GM19043 (cell line): ENCODE measurements around the gene S100Z.
"Not testable (repeated sequence)": the region's sequence is repeated elsewhere in the genome, so short reads cannot be mapped to it uniquely, and the experiment has no call there.

Source experiments
- ATAC-seq: cut with Tn5 transposase; IDR thresholded peaks from one replicate; pipeline ENCODE4 v1.9.1; 2021; ENCODE audit warnings: low read depth; ENCODE audit not compliant: unreplicated experiment

The S100Z gene

GRCh38 chr5:76849419-76850291, at the start of gene S100Z:
Gene S100Z, plus strand, starts transcription at chr5:76850014. Its CDS starts 25,346 bp downstream, at chr5:76875360.
- ATAC-seq, result no peak

DNA sequence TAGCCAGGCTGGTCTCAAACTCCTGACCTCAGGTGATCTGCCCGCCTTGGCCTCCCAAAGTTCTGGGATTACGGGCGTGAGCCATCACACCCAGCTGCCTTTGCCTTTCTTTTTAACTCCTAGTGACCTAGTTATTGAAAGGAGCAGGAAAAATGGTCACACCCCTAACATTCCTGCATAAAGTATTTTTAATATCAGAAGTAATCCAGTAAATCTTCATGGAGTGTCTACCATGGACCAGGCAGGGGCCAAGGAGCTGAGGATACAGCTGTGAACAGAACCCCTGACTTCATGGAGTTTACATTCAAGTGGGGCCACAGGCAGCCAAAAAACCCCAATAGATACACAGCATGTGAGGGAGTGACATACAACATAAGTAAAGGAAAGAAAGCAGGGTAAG, 49.2 kb upstream of the S100Z start:
- no peak for ATAC-seq

DNA sequence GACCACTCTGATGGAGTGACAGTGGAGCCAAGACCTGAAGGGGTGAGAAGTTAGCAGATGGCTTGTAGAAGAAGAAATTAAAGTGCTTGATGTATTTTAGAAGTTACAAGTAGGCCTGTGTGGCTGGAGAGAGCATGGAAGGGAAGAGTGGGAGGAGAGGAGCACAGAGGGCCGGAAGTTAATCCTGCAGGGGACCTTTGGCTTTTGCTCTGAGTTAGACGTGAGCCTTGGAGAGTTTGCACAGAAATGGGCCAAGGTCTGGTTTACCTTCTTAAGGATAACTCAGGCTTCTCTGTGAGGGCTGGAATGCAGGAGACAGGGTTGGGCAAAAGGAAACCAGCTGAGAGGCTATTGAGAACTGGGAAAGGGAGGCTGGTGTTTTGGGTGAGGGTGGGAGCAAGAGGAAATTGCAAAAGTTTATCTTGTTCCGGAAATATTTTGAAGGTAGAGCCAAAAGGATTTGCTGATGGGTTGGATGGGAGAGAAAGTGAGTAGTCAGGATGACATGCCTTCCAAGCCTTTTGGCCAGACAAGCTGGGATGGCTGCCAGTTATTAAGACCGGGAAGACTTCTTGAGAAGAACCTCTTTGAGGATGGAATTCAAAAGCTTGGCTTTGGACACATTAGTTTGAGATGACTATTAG, 48.5 kb upstream of the S100Z start:
- no peak for ATAC-seq

DNA sequence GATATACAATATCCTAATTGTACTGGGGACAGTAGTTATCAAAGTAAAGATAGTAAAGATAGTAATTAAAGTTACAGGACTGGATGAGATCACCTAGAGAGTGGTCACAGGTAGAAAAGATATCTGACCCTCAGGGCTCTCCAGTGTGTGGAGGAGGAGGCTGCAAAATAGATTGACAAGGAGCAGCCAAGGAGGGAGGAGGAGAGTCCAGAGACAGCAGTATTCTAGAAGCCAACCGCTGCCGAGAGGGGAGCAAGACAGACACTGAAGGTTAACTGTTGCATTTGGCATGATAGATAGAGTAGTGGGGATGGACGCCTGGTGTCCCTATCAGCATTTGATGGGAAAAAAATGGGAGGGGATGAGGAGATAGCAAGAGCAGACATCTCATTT, 48.0 kb upstream of the S100Z start:
- ATAC-seq, result no peak

- ATAC-seq, result no peak
Observed at GRCh38 chr5:76804266-76804665, 45.5 kb upstream of the S100Z start.

GRCh38 chr5:76805821-76806505, 43.9 kb upstream of the S100Z start:
- ATAC-seq, result no peak

- ATAC-seq, result no peak
Observed at GRCh38 chr5:76807296-76807695, 42.5 kb upstream of the S100Z start.

DNA sequence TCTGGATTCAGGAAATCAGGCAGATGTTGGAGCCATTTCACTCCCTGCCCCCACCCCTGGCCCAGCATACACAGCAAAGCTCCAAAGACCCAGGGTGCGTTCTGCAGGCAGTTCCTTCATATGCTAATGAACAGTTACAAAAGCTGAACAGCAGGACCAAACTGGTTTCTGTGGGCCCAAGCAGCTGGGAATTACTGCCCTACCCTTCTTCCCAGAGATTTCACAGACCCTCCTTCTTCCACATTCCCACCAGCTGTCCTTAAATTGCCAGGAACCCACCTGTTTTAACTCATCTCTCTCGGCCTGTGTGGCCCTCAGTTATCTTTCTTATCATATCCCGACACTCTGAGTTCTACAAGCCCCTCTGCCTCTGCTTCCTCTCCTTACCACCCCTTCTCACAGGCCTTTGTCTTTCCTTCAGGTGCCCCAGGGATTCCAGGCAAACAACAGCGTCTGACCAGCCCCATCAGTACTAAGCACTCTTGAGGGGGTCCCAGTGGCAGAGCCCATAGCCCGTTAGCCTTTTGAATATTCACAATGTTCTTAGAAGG, 41.6 kb upstream of the S100Z start:
- no peak for ATAC-seq

GRCh38 chr5:76809141-76809540, 40.7 kb upstream of the S100Z start:
- no peak for ATAC-seq

DNA sequence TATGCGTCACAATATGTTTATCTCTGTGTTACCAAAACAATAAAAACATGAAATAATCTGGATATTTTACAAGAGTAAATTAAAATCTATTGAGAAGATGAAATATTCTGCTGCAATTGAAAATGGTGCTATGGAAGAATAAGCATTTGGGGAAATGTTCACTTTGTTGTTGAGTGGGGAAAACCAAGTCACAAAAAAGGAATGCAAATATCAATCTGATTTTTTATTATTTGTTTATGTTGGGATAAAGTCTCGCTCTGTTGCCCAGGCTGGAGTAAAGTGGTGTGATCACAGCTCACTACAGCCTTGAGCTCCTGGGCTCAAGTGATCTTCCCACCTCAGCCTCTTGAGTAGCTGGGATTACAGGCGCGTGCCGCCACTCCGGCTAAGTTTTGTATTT, 39.6 kb upstream of the S100Z start:
- no peak for ATAC-seq

GRCh38 chr5:76811214-76811613, 38.6 kb upstream of the S100Z start:
- ATAC-seq, result no peak

DNA sequence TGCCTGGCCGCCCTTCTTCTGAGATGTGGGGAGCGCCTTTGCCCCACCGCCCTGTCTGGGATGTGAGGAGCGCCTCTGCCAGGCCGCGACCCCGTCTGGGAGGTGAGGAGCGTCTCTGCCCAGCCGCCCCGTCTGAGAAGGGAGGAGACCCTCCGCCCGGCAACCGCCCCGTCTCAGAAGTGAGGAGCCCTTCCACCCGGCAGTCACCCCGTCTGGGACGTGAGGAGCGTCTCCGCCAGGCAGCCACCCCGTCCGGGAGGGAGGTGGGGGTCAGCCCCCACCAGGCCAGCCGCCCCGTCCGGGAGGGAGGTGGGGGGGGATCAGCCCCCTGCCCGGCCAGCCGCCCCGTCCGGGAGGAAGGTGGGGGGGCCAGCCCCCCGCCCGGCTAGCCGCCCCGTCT, 37.6 kb upstream of the S100Z start:
- not testable (repeated sequence) for ATAC-seq

- ATAC-seq, result no peak
Observed at GRCh38 chr5:76813982-76814562, 35.7 kb upstream of the S100Z start.

DNA sequence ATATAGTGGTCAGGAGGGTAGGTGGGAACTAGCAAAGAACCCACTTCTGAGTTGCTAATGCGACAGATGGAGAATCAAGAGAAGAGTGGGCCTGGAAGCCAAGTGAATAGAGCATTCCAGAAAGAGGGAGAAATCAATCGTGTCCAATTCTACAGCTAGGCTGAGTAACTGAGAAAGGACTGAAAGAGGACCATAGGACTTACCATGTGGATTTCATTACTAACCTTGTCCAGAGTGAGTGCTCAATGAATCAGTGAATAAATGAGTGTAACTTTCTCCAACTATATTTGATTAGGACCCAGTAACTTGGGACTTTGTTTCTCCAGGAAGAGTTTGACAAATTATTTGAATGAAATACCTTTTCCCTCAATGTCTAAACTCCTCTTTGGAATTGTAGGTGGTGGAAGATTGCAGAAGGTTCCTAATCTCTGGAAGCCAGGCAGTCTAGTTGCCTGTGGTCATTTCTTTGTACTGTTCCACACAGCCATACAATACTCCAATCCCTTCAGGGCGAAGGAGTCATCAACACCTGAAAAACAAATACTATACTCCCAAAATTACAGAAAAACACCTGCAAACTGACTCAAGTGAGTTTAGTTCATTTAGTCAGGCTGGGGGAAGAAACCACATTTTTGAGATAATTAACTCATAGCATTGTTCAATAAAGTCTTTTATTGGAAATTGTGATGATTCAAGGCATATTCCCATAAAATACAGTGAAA, 33.5 kb upstream of the S100Z start:
- no peak for ATAC-seq

DNA sequence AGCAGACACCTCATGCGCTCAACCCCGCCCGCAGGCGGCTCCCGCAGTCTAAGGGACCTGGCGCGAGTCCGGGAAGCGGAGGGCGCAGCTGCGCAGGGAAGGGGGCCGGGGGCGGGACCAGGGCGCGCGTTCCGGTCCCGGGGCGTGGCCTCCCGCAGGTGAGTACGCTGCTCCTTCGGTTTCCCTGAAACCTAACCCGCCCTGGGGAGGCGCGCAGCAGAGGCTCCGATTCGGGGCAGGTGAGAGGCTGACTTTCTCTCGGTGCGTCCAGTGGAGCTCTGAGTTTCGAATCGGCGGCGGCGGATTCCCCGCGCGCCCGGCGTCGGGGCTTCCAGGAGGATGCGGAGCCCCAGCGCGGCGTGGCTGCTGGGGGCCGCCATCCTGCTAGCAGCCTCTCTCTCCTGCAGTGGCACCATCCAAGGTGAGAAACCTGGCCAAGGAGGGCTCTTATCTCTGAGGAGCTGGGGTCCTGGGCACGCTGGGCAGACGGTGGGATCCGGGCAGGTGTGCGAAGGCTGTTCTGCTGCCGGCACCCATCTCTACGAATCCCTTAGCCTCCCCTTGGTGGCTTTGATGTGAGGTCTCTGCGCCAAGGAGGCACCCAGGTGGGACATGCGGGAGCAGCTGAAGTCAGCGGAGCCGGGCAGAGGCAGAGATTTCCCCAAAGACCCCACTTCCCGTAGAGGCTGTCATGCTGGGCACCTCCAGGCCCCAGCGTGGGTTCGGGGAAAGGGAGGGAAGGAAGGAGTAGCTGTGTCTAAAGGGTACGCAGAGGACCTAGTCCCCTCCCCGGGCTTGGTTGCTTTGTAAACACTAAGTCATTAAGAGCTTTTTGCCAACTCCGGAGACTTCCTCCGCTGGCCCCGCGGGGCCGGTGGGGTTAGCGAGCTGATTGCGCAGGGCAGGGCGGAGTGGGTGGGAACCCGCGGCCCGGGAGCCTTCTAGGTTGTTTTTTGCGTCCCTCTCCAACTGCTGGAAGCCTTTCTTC, 30.7 kb upstream of the S100Z start, which contains the start of gene F2RL1:
F2RL1 (plus strand) TSS at position 187 of the 988 bp plus-strand sequence; CDS start at position 340, 153 bp downstream.
- ATAC-seq, result no peak

DNA sequence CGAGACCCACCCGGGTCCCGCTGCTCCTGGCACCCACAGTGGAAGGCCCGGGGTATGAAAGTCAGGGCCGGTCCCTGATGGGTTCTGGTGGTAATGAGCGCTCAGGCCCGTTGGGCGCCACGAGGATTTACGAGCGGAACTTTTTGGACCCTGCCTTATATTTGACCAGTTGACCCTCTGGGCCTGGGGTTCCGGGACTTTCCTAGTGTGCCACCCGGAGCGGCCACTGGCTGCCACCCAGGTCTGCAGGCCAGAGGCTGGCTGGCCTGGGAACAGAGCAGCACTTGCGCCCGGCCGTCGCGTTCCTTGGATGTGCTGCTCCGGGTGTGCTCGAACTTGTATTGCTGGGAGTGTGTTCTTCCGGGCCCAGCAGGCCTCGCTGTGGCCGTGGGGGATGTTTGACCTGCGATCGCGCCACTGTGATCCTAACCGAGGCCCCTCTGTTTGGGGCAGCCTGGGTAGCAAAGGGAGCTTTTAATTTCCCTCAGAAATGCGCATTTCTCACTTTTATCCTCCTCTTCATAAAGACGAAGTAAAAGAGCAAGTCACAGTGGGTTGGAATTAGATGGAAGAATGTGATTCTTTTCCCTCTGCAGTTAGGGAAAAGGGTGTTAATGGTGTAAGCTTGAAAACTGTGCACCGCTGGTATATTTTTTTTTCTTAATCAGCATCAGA, 29.8 kb upstream of the S100Z start:
- no peak for ATAC-seq

GRCh38 chr5:76820526-76820890, 29.3 kb upstream of the S100Z start:
- ATAC-seq, result no peak

DNA sequence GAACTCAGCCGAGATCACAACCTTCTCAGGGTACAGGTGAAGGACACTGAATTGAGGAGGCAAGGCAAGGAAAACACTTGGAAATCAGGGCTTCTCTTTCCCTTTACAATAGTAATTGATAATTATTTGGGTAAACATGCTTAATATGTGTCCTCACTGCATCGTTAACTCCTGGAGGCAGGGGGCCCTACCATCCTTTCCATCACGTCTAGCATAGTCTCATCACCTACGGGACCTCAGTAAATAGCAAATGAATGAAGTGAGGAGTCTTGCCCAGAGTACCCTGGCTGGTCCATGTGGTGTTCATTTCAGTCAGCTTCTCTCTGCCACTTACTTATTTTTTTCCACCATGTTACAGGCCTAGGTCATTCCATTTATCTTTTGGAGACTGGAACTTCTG, 28.7 kb upstream of the S100Z start:
- ATAC-seq, result no peak
